Esophagus muscularis mucosa (tissue), 4 donors: Measurements from ENCODE around the gene C1orf21.

Source experiments
- CTCF ChIP-seq, 3 experiments: fragments of 200-600 bp in 2 of 3; fragments of 450-650 bp in 1 of 3; sonication (generic) in 2 of 3; IDR thresholded peaks; one replicate each; pipeline ENCODE4 v1.5.1; 2017 to 2019; ENCODE audit warnings: antibody characterized with exemption in 3 of 3, mild to moderate bottlenecking in 2 of 3, moderate library complexity in 1 of 3
- EP300 ChIP-seq: sonication (generic); formaldehyde crosslinking; IDR thresholded peaks from one replicate; pipeline ENCODE4 v1.6.1; 2017; ENCODE audit warnings: antibody characterized with exemption
- POLR2A ChIP-seq: fragments of 450-650 bp; IDR thresholded peaks from one replicate; pipeline ENCODE4 v1.6.1; 2017; ENCODE audit warnings: antibody characterized with exemption, moderate library complexity, mild to moderate bottlenecking, low read depth
- POLR2AphosphoS5 ChIP-seq, 2 donors: sonication (generic); formaldehyde crosslinking; IDR thresholded peaks; one replicate each; pipeline ENCODE4 v1.6.1; 2017; ENCODE audit warnings: antibody characterized with exemption in 2 of 2

GRCh38 chr1:184388971-184389370 lies 2.1 kb downstream of the C1orf21 start:
- no peak for TF ChIP-seq CTCF (IDR thresholded peaks at IDR 0.05)
- no peak for TF ChIP-seq POLR2AphosphoS5 (IDR thresholded peaks at IDR 0.05)
- no peak for TF ChIP-seq POLR2A
- TF ChIP-seq EP300: no peak
